Osteocyte (in vitro differentiated cells): ENCODE measurements around the gene OR6M1. TPM values are rescaled to one million over a fixed set of nuclear protein-coding genes. Genes with fewer than 3 reads are reported as not detected.

Source experiments
- DNase-seq: peaks from one replicate; pipeline ENCODE4 v3.0.0; 2021; ENCODE audit warnings: mixed read lengths; ENCODE audit not compliant: unreplicated experiment; ENCODE audit errors: extremely low spot score
- H3K27ac Mint-ChIP-seq: one replicate; pipeline ENCODE4 v1.8.0; 2021; ENCODE audit warnings: mild to moderate bottlenecking, mixed read lengths; ENCODE audit not compliant: unreplicated experiment
- H3K27me3 Mint-ChIP-seq: one replicate; pipeline ENCODE4 v1.8.0; 2021; ENCODE audit warnings: mixed read lengths; ENCODE audit not compliant: unreplicated experiment
- H3K36me3 Mint-ChIP-seq: one replicate; pipeline ENCODE4 v1.8.0; 2021; ENCODE audit warnings: mixed read lengths; ENCODE audit not compliant: unreplicated experiment
- H3K4me1 Mint-ChIP-seq: one replicate; pipeline ENCODE4 v1.8.0; 2021; ENCODE audit warnings: mixed read lengths; ENCODE audit not compliant: unreplicated experiment
- H3K4me3 Mint-ChIP-seq: one replicate; pipeline ENCODE4 v1.8.0; 2021; ENCODE audit warnings: mild to moderate bottlenecking, moderate library complexity, mixed read lengths; ENCODE audit not compliant: unreplicated experiment
- H3K9me3 Mint-ChIP-seq: one replicate; pipeline ENCODE4 v1.8.0; 2021; ENCODE audit warnings: mixed read lengths; ENCODE audit not compliant: unreplicated experiment
- CTCF ChIP-seq: fragments of 200-600 bp; sonication (generic); IDR thresholded peaks from 2 replicates; pipeline ENCODE4 v1.5.0; 2021; ENCODE audit warnings: antibody characterized with exemption, mild to moderate bottlenecking, moderate library complexity
- total RNA-seq: library from RNA; stranded (reverse); gene quantifications from 2 replicates; pipeline ENCODE4 v1.2.1, GENCODE V29; 2021

The OR6M1 gene
- total RNA-seq, 1 donor from 2014 or later = not detected

- no peak for DNase-seq
- Mint-ChIP-seq H3K36me3 (no peaks in the 10 kb centered on the region), H3K27me3 (no peaks in the 10 kb centered on the region), H3K4me3 (no peak overlapping the region), H3K9me3 (peaks cover 5% of the 10 kb centered on the region), H3K4me1 (no peaks in the 10 kb centered on the region), H3K27ac (no peak overlapping the region)
- TF ChIP-seq CTCF = no peak
Observed at GRCh38 chr11:123796226-123796625, 9.9 kb downstream of the OR6M1 start.

GRCh38 chr11:123783536-123783935, 22.6 kb downstream of the OR6M1 start:
- no peaks in the 10 kb centered on the region for H3K4me1 Mint-ChIP-seq
- H3K27me3 Mint-ChIP-seq = peaks cover 4% of the 10 kb centered on the region
- H3K36me3 Mint-ChIP-seq = no peaks in the 10 kb centered on the region
- H3K27ac Mint-ChIP-seq = no peak overlapping the region
- H3K9me3 Mint-ChIP-seq = no peaks in the 10 kb centered on the region
- no peak overlapping the region for H3K4me3 Mint-ChIP-seq
- TF ChIP-seq CTCF = no peak
- no peak for DNase-seq

GRCh38 chr11:123778511-123778910, 27.6 kb downstream of the OR6M1 start:
- no peak for TF ChIP-seq CTCF
- H3K4me1 Mint-ChIP-seq = no peaks in the 10 kb centered on the region
- DNase-seq = no peak

DNA sequence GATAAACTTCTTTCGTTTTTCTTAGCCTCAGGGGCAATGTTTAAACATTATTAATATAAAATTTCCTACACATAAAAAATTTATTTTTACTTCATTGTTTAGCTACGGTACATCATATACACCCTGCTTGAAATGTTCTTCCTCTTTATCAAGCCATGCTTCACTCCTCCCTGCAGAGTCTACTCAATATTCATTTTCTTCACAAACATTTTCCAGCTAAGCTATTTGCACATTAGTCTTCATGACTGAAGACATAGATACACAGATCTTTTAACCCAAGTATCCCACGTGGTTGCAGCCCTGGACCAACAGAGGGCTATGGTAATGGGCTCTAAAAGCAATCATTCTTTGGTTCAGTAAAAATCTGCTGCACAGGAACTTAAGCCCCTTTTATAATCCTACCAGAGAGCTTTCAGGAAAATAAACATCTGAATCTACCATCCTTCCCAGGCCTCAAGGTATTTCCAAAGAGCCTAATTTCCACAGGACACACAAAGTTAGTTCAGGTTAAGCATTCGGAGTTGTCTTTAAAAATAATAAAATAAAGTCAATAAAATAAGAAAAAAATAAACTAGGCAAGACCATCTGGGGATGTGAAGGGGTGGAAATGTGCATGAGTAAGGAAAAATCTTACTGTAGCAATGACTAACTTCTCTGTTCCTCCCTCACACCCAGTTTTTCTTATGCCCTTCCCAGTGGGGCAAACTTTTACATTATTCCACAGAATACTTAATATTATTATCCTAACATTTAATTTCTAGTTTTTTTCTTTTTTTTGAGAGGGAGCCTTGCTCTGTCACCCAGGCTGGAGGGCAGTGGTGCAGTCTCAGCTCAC, 30.2 kb downstream of the OR6M1 start:
- Mint-ChIP-seq H3K36me3 (no peaks in the 10 kb centered on the region), H3K9me3 (no peaks in the 10 kb centered on the region), H3K4me1 (no peaks in the 10 kb centered on the region), H3K27me3 (peaks cover 4% of the 10 kb centered on the region), H3K27ac (no peak overlapping the region), H3K4me3 (no peak overlapping the region)
- TF ChIP-seq CTCF = no peak
- DNase-seq = no peak

More at GRCh38 chr11:123778511-123778910, 27.6 kb downstream of the OR6M1 start:
- no peak overlapping the region for H3K27ac Mint-ChIP-seq
- peaks cover 4% of the 10 kb centered on the region for H3K27me3 Mint-ChIP-seq
- H3K9me3 Mint-ChIP-seq = no peaks in the 10 kb centered on the region
- H3K4me3 Mint-ChIP-seq = no peak overlapping the region
- H3K36me3 Mint-ChIP-seq = no peaks in the 10 kb centered on the region

DNA sequence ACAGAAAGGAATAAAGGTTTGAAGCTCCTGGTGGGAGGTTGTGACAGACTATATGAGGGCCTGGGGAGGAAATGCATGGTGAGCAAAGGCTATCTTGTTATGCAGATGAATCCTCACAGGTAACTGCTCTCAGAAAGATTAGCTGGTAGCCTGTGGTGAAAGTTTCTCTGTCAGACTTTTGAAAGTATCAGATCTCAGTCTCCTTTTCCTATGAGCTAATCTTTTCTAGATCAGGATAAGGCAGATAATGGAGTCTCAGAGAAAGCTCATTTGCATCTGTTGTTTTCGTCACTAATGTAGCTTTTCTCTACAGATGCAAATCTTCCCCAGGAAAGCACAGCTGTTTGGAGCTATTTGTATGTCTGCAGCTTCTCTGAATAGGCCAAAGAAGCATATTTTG, 30.9 kb downstream of the OR6M1 start:
- H3K27me3 Mint-ChIP-seq = peaks cover 4% of the 10 kb centered on the region
- H3K36me3 Mint-ChIP-seq = no peaks in the 10 kb centered on the region
- no peak overlapping the region for H3K4me3 Mint-ChIP-seq
- no peak for TF ChIP-seq CTCF
- no peaks in the 10 kb centered on the region for H3K4me1 Mint-ChIP-seq
- H3K9me3 Mint-ChIP-seq = no peaks in the 10 kb centered on the region
- DNase-seq = no peak
- no peak overlapping the region for H3K27ac Mint-ChIP-seq
